ENCODE results near the gene RPS2.
A peak's percentile ranks its signal among the peaks of the same experiment; 100 is the strongest.

Gene RPS2

GRCh38 chr16:1981398-1981836 is 16.8 kb upstream of the RPS2 start, which contains the start of gene NOXO1:
Gene NOXO1 (minus strand): TSS chr16:1981469. CDS start chr16:1981179, 290 bp downstream.
- no peak for DNase-seq (ENCODE audit: low read depth, low spot score)

GRCh38 chr16:1980770-1981087 is 16.1 kb upstream of the RPS2 start:
- DNase-seq (ENCODE audit: low read depth, low spot score): no peak

GRCh38 chr16:1980030-1980769 is 15.6 kb upstream of the RPS2 start:
- no peak for DNase-seq (ENCODE audit: low read depth, low spot score)

GRCh38 chr16:1979271-1980029 is 14.8 kb upstream of the RPS2 start:
- peak; percentile 25 for DNase-seq (ENCODE audit: low read depth, low spot score)

- DNase-seq (ENCODE audit: low read depth, low spot score): no peak
Measured at GRCh38 chr16:1978476-1979120, 14.0 kb upstream of the RPS2 start.

GRCh38 chr16:1977875-1978268 is 13.2 kb upstream of the RPS2 start:
- DNase-seq (ENCODE audit: low read depth, low spot score): no peak

GRCh38 chr16:1976951-1977874 is 12.6 kb upstream of the RPS2 start:
- DNase-seq (ENCODE audit: low read depth, low spot score): no peak

GRCh38 chr16:1976216-1976520 is 11.5 kb upstream of the RPS2 start:
- no peak for DNase-seq (ENCODE audit: low read depth, low spot score)

GRCh38 chr16:1975432-1976215 is 11.0 kb upstream of the RPS2 start:
- no peak for DNase-seq (ENCODE audit: low read depth, low spot score)

GRCh38 chr16:1974157-1975070 is 9.8 kb upstream of the RPS2 start:
- DNase-seq (ENCODE audit: low read depth, low spot score): no peak

- DNase-seq (ENCODE audit: low read depth, low spot score): no peak
Measured at GRCh38 chr16:1973461-1974156, 9.0 kb upstream of the RPS2 start.

GRCh38 chr16:1972490-1972877 is 7.9 kb upstream of the RPS2 start:
- no peak for DNase-seq (ENCODE audit: low read depth, low spot score)

- DNase-seq (ENCODE audit: low read depth, low spot score): peak; percentile 99
Measured at GRCh38 chr16:1971796-1972489, 7.3 kb upstream of the RPS2 start, which contains the start of gene TBL3. Gene TBL3 (plus strand): TSS chr16:1972053. CDS start chr16:1972165, 112 bp downstream.

GRCh38 chr16:1968146-1968953 is 3.7 kb upstream of the RPS2 start:
- no peak for DNase-seq (ENCODE audit: low read depth, low spot score)

GRCh38 chr16:1966460-1966859 is 1.8 kb upstream of the RPS2 start, which contains the start of gene RNF151:
Gene RNF151 (plus strand): TSS chr16:1966856. CDS start chr16:1966882, 26 bp downstream.
- DNase-seq (ENCODE audit: low read depth, low spot score): no peak

- DNase-seq (ENCODE audit: low read depth, low spot score): no peak
Measured at GRCh38 chr16:1965396-1966001, 873 bp upstream of the RPS2 start.

Measured in astrocyte of the hippocampus (primary cell).